AG04449 (cell line): ENCODE results near the gene DNM2.

ENCODE experiments used
- CTCF ChIA-PET: fragments of 350-600 bp; formaldehyde crosslinking; extraction: SDS; loops from one replicate; lab custom pipeline; 2021; ENCODE audit warnings: antibody characterized with exemption; lab: Yijun Ruan, JAX
- POLR2A ChIA-PET: fragments of 400-600, 350-600 bp; formaldehyde crosslinking; extraction: SDS; loops from one replicate; lab custom pipeline; 2020; ENCODE audit warnings: antibody characterized with exemption, inconsistent platforms; lab: Yijun Ruan, JAX
- DNase-seq: peaks from one replicate; pipeline ENCODE4 v3.0.0-alpha.2; 2010; ENCODE audit warnings: low read depth, low spot score
- H3K4me3 ChIP-seq: 2 replicates; pipeline ENCODE4 v1.5.1; 2011; ENCODE audit warnings: low read depth, mild to moderate bottlenecking, control low read depth, low read length
- TF ChIP-seq, protein P1 (sequence below): IDR thresholded peaks from one replicate; pipeline ENCODE4 v1.5.1; 2011; ENCODE audit warnings: mild to moderate bottlenecking, moderate library complexity, low read length, control low read depth, inconsistent platforms; ENCODE audit not compliant: insufficient read depth; ENCODE audit errors: missing control alignments

Gene DNM2

DNA sequence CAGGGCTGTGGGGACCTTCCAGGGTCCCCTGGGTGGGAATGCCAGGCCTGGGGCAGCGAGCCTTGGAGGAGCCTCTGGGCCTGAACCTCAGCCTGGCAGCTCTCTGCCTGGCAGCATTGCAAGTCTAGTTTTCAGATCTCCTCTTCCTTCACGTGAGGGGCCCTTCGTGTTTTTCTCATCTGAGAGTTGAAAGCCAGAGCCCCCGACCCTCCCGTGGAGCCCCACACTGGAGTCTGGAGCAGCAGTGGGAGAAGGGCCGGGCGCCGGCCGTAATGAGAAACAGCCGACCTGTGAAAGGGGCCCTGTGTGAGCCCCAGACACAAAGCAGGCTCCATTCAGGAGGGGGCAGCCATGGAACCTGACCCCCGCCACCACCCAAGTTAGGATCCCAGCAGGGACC, 98.8 kb downstream of the DNM2 start:
- ChIA-PET CTCF (interaction anchor here (0.7 to 1.0 kb wide), 3 partner anchors 47 to 100 kb away, joined by 3 to 4 read pairs (median 3); no protein-coding TSS in a partner anchor), POLR2A (interaction anchor here (1.0 kb wide), 1 partner anchor 19 kb away, joined by 5 read pairs; the partner anchor contains the start of gene TMED1)
- peak overlapping the region; percentile 96 for H3K4me3 ChIP-seq
- DNase-seq, result no peak
- TF ChIP-seq, protein P1, sequence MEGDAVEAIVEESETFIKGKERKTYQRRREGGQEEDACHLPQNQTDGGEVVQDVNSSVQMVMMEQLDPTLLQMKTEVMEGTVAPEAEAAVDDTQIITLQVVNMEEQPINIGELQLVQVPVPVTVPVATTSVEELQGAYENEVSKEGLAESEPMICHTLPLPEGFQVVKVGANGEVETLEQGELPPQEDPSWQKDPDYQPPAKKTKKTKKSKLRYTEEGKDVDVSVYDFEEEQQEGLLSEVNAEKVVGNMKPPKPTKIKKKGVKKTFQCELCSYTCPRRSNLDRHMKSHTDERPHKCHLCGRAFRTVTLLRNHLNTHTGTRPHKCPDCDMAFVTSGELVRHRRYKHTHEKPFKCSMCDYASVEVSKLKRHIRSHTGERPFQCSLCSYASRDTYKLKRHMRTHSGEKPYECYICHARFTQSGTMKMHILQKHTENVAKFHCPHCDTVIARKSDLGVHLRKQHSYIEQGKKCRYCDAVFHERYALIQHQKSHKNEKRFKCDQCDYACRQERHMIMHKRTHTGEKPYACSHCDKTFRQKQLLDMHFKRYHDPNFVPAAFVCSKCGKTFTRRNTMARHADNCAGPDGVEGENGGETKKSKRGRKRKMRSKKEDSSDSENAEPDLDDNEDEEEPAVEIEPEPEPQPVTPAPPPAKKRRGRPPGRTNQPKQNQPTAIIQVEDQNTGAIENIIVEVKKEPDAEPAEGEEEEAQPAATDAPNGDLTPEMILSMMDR, result no peak

DNA sequence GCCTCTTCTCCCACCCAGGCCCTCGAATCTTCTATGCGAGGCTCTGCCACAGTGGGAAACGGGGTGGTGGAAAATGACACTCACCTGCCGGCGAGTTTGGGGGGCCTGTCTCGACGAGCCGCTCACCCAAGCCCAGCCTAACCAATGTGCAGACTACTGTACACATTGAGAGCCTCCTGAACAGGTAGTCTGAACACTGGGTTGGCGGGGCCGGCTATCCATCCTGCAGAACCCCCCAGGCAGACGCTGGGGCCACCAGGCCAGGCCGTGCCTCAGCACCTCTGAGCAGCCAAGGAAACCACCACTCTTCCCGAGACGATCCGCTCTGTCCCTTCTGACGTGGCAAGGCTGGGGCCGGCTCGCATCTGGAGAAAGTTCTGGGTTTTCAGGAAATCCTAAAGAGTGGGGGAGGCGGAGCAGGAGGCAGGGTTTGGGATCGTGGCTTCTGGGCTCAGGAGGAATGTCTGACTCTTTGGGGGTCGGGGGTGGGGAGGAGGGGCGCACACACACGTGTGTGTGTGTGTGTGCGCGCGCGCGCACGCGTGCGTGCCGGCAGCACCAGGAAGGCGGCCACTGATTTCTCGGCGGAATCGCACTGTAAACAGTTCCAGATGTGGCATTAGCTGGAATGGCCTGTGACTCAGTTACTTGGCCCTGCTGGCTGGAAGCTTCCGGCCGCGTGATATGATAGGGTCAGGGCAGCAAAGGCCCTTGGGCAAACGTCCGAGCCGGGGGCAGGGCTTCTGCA, 99.6 kb downstream of the DNM2 start:
- ChIA-PET CTCF (interaction anchor here (1.4 to 2.1 kb wide), 4 partner anchors 18 to 101 kb away, joined by 4 to 10 read pairs (median 6); partner anchors contain the start of genes DNM2 and TMED1), POLR2A (interaction anchor here (1.0 to 1.5 kb wide), 4 partner anchors 10 to 34 kb away, joined by 3 to 9 read pairs (median 4); partner anchors contain the start of gene TMED1)
- peak; percentile 90 for DNase-seq
- H3K4me3 ChIP-seq, result peak overlapping the region; percentile 96
- TF ChIP-seq, protein P1, result no peak

DNA sequence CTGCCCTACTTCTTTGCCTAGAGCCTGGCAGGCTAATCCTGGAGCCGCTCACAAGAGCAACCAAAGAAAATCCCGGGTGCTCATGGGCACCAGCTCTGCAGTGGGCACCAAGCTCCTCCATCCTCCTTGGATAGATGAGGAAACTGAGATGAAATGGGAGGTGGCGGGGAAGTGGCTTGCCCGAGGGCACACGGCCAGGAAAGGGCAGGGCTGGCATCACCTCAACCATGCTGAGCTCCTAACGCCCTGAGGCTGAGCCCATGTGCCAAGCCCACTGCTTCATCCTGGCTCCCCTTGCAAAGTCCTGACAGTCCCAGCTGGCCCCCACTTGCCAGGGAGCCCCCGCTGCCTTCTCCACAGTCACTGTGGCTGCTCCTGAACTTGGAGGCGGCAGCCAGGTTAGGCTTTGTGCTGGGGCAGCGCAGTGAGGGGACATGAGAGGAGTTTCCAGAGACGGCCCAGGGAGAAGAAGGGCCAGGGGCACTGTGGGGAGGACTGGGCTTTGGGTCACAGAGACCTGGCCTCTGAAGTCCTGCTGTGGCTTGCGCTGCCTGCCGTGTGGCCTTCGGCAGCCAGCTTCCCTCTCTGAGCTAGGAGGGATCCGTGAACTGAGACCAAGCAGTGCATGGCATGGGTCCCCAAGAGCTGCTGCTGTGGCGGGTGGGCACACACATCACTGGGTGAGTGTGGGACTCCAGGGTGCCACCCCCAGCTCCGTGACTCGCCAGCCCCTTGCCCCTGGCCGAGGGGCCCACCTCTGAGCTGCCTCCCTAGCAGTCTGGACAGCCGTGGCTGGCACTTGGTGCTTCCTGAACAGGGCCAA, 100.6 kb downstream of the DNM2 start:
- POLR2A ChIA-PET, result interaction anchor here (1.0 to 1.5 kb wide), 4 partner anchors 9 to 33 kb away, joined by 3 to 9 read pairs (median 4); partner anchors contain the start of gene TMED1
- CTCF ChIA-PET, result interaction anchor here (1.4 to 2.1 kb wide), 4 partner anchors 17 to 102 kb away, joined by 4 to 10 read pairs (median 6); partner anchors contain the start of genes DNM2 and TMED1
- TF ChIP-seq, protein P1, result no peak
- H3K4me3 ChIP-seq, result no peak overlapping the region
- no peak for DNase-seq

DNA sequence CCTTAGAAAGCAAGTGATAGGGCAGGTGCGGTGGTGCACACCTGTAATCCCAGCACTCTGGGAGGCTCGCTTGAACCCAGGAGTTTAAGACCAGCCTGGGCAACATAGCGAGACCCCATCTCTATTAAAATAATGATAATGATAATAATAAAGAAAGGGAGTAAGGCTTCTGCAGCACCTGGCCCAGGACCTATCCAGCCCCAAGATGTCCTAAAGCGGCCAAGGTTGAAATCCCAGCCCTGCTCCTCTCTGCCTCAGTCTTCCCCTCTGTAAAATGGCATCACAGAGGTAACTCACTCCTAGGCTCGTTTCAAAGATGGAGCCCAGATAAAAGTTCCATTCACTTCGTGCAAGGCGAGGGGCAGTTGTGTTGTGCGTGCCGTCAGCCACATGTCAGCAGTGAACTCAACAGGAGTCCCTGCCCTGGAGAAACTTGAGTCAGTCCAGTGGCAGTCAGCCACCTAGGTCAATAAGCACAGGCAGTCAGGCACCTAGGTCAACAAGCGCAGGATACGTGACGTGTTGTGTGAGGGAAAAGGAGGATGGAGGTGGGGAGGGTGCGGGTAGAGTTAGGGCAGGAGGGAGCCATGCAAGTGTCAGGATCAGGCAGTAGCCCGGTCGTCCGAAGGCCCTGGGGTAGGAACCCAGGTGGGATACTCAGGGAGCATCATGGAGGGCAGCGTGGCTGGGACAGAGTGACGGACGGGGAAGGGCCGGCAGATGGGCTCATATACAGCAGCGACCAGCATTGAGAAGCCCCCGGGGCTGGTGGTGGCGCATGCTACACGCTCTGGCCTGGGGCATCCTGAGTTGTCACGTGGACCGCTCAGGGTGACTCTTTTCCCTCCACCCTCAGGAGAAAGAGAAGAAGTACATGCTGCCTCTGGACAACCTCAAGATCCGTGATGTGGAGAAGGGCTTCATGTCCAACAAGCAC, 101.5 kb downstream of the DNM2 start:
- CTCF ChIA-PET, result interaction anchor here (1.6 to 2.1 kb wide), 3 partner anchors 16 to 101 kb away, joined by 5 to 10 read pairs (median 8); partner anchors contain the start of genes DNM2 and TMED1
- TF ChIP-seq, protein P1, result no peak
- POLR2A ChIA-PET, result no interaction called here
- no peak for DNase-seq
- H3K4me3 ChIP-seq, result no peak overlapping the region

DNA sequence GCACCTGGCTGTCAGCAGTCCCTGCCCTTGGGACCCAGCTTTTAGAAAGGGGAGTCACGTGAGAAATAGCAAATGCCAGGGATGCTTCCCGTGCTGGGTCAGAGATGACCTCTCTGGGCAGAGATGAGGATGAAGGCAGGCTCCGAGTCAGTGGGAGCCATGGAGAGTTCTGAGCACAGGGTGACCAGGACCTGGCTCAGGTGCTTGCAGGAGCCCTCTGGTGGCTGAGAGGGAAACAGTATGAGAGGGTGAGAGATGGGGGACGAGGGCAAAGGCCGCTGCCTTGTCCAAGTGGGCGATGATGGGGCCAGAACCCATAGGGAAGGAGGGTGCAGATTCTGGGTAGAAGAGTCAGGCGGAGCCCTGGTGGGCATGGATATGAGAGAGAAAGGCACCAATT, 102.3 kb downstream of the DNM2 start:
- no peak for DNase-seq

More for the DNA sequence above, 102.3 kb downstream of the DNM2 start:
- ChIA-PET POLR2A (no interaction called here), CTCF (interaction anchor here (0.9 to 2.7 kb wide), 5 partner anchors 13 to 103 kb away, joined by 4 to 10 read pairs (median 4); partner anchors contain the start of genes CARM1 and DNM2)
- TF ChIP-seq, protein P1, result no peak
- H3K4me3 ChIP-seq, result no peak overlapping the region
